Hematopoietic multipotent progenitor cell treated with erythropoietin and hydrocortisone succinate and interleukin-3 and kit ligand, for 8 days (in vitro differentiated cells): ENCODE measurements around the gene PKHD1.

Source experiments
- DNase-seq: peaks from one replicate; pipeline ENCODE4 v3.0.0-alpha.2; 2015

PKHD1 gene

GRCh38 chr6:51846531-51846930 lies 240.9 kb downstream of the PKHD1 start:
- no peak for DNase-seq

- no peak for DNase-seq
Measured at GRCh38 chr6:51844336-51844735, 243.1 kb downstream of the PKHD1 start.

GRCh38 chr6:51843456-51844056 lies 243.9 kb downstream of the PKHD1 start:
- DNase-seq: no peak

- no peak for DNase-seq
Measured at GRCh38 chr6:51842804-51843378, 244.5 kb downstream of the PKHD1 start.

GRCh38 chr6:51842061-51842803 lies 245.2 kb downstream of the PKHD1 start:
- no peak for DNase-seq

- DNase-seq: no peak
Measured at GRCh38 chr6:51841626-51842025, 245.8 kb downstream of the PKHD1 start.

- DNase-seq: no peak
Measured at GRCh38 chr6:51839726-51840374, 247.6 kb downstream of the PKHD1 start.

- DNase-seq: no peak
Measured at GRCh38 chr6:51830666-51831065, 256.7 kb downstream of the PKHD1 start.

GRCh38 chr6:51827580-51827979 lies 259.8 kb downstream of the PKHD1 start:
- DNase-seq: no peak

- no peak for DNase-seq
Measured at GRCh38 chr6:51824940-51825339, 262.5 kb downstream of the PKHD1 start.

- no peak for DNase-seq
Measured at GRCh38 chr6:51820555-51820954, 266.9 kb downstream of the PKHD1 start.

- no peak for DNase-seq
Measured at GRCh38 chr6:51818520-51819022, 268.8 kb downstream of the PKHD1 start.

- DNase-seq: no peak
Measured at GRCh38 chr6:51817832-51818231, 269.6 kb downstream of the PKHD1 start.

- DNase-seq: no peak
Measured at GRCh38 chr6:51814418-51814817, 273.0 kb downstream of the PKHD1 start.

GRCh38 chr6:51813904-51814303 lies 273.5 kb downstream of the PKHD1 start:
- no peak for DNase-seq

- no peak for DNase-seq
Measured at GRCh38 chr6:51812231-51812630, 275.2 kb downstream of the PKHD1 start.

- DNase-seq: no peak
Measured at GRCh38 chr6:51805517-51805916, 281.9 kb downstream of the PKHD1 start.

- no peak for DNase-seq
Measured at GRCh38 chr6:51800603-51801002, 286.8 kb downstream of the PKHD1 start.

- no peak for DNase-seq
Measured at GRCh38 chr6:51793393-51793792, 294.0 kb downstream of the PKHD1 start.

- no peak for DNase-seq
Measured at GRCh38 chr6:51792273-51793030, 295.0 kb downstream of the PKHD1 start.

- DNase-seq: no peak
Measured at GRCh38 chr6:51790946-51791345, 296.5 kb downstream of the PKHD1 start.

- no peak for DNase-seq
Measured at GRCh38 chr6:51788121-51788520, 299.3 kb downstream of the PKHD1 start.

GRCh38 chr6:51778666-51779065 lies 308.7 kb downstream of the PKHD1 start:
- no peak for DNase-seq
